Peyer's patch (tissue), 4 donors: Measurements from ENCODE around the gene COLEC11.

Experiments used
- POLR2A ChIP-seq, 2 donors: fragments of 450-650 bp; IDR thresholded peaks; one replicate each; pipeline ENCODE4 v1.5.1; 2017; ENCODE audit warnings: antibody characterized with exemption in 2 of 2, mild to moderate bottlenecking in 2 of 2, moderate library complexity in 2 of 2
- TF ChIP-seq, protein P1 (sequence below), 6 experiments: fragments of 450-650 bp in 4 of 6; fragments of 200-600 bp in 2 of 6; sonication (generic) in 1 of 6; IDR thresholded peaks; one replicate each; pipeline ENCODE4 v1.5.1; 2017 to 2019; ENCODE audit warnings: antibody characterized with exemption in 6 of 6, mild to moderate bottlenecking in 3 of 6, moderate library complexity in 1 of 6

DNA sequence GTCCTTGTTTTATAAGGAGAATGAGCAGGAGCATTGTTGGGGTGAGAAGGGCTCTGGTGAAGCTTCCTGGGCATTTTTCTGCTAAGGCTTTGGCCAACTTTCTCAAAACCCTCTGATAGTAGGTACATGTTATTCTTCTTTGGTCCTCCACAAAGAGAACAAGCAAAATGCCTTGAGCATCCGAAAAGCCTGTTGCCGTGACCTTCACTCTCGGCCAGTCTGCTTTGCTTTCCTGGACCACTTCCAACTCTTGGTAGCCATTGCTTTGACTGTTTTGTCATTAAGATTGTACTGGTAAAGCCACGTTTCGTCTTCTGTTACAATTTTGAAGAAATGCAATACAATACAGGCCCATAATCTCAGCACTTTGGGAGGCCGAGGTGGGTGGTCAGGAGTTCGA lies 35.7 kb downstream of the COLEC11 start:
- TF ChIP-seq, protein P1, sequence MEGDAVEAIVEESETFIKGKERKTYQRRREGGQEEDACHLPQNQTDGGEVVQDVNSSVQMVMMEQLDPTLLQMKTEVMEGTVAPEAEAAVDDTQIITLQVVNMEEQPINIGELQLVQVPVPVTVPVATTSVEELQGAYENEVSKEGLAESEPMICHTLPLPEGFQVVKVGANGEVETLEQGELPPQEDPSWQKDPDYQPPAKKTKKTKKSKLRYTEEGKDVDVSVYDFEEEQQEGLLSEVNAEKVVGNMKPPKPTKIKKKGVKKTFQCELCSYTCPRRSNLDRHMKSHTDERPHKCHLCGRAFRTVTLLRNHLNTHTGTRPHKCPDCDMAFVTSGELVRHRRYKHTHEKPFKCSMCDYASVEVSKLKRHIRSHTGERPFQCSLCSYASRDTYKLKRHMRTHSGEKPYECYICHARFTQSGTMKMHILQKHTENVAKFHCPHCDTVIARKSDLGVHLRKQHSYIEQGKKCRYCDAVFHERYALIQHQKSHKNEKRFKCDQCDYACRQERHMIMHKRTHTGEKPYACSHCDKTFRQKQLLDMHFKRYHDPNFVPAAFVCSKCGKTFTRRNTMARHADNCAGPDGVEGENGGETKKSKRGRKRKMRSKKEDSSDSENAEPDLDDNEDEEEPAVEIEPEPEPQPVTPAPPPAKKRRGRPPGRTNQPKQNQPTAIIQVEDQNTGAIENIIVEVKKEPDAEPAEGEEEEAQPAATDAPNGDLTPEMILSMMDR (IDR thresholded peaks at IDR 0.05) = no peak
- no peak for TF ChIP-seq POLR2A (IDR thresholded peaks at IDR 0.05)
